ENCODE data around the gene MEI1.
"Not testable (repeated sequence)": the region's sequence is repeated elsewhere in the genome, so short reads cannot be mapped to it uniquely, and the experiment has no call there.

Gene MEI1

GRCh38 chr22:41683616-41684015 lies 15.7 kb upstream of the MEI1 start:
- no peak for DNase-seq

DNA sequence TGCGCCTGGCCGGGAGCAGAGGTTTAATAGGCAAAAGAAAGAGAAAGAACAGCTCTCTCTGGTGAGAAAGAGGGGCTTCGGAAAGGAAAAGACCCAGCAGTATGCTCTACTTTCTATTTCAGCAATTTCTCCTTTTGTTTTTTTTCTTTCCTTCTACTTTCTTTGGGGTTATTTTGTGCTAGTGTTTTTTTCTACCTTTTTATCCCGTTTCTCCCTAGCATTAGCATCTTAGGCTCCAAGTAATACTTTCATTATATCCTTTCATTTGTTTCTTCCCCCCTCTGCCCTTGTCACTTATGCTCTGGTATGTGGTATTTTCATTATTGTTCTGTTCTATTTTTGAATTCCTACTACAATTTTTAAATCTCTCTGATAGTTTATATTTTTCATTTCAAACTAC lies 15.1 kb upstream of the MEI1 start:
- DNase-seq: no peak

DNA sequence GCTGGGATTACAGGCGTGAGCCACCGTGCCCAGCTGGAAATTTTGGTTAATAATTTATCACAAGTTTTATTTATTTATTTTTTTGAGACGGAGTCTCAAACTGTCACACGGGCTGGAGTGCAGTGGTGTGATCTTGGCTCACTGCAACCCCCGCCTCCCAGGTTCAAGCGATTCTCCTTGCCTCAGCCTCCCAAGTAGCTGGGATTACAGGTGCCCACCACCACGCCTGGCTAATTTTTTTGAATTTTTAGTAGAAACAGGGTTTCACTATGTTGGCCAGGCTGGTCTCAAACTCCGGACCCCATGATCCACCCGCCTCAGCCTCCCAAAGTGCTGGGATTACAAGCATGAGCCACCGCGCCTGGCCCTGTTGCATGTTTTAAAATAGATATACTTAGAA lies 12.4 kb upstream of the MEI1 start:
- DNase-seq: not testable (repeated sequence)

- peak; percentile 41 for DNase-seq
Observed at GRCh38 chr22:41687901-41688364, 11.4 kb upstream of the MEI1 start.

- peak; percentile 96 for DNase-seq
Observed at GRCh38 chr22:41688365-41689211, 10.7 kb upstream of the MEI1 start, which contains the start of gene SNU13. Gene SNU13 (minus strand): TSS chr22:41688867. CDS start chr22:41688796, 71 bp downstream.

GRCh38 chr22:41690476-41690875 lies 8.8 kb upstream of the MEI1 start:
- no peak for DNase-seq

DNA sequence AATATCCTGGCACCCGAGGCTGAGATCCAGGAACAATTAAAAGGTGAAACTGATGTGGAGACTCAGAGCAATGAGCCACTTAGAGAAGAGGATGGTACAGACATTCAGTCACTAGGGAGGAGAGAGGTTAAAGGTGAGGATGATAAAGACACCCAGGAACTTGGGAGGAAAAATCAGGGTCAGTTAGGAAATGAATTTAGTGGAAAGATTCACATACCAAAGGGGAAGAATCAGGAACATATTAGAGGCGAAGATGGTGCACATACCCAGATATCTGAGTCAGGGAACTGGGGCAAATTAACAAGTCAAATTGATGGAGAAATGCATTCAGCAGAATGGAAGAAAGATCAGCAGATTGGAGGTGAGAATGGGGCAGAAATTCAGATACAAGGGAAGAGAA lies 4.1 kb upstream of the MEI1 start:
- no peak for DNase-seq

GRCh38 chr22:41696703-41697102 lies 2.6 kb upstream of the MEI1 start:
- DNase-seq: no peak

DNA sequence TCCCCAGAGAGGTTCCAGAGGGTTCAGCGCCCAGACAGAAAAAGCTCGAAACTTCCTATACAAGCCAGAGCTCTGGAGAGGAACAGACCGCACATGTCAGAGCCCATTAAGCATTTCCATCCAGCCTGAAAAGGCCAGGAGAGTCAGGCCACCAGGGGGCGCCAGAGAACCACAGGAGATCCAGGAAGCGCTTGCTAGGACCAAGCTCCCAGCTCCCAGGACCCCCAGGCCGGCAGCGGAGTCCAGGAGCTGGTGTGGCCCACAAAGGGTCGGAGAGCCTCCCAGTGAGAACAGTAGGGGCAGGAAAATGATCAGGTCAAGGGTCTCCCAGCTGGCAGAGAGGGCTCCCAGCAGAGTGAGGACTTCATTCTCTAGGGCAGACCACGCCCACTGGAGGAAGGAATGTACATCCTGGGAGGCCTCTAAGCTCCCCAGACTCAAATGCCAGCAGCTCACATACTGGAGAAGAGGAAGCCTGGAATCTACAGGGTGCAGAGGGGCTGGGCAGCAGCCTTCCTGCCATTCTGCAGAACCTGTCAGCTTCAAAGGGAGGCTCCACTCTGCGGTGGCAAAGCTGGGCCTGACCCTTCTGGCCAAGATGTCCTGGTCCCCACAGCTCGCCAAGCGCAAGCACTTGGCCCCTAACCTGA lies 2.1 kb upstream of the MEI1 start:
- DNase-seq: peak; percentile 96

DNA sequence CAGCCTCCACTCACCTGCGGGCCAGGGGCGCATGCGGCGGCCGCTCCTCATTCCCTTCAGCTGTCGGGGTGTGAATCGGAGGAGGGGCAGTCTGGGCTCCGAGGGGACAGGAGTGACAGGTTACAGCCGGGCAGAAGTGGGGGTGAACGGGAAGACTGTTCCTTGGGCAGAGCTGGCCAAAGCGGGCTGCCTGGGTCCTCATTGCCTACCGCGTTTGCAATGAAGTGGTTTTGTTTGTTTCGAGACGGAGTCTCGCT lies 733 bp downstream of the MEI1 start:
- no peak for DNase-seq

GRCh38 chr22:41702763-41703162 lies 3.5 kb downstream of the MEI1 start:
- no peak for DNase-seq

DNA sequence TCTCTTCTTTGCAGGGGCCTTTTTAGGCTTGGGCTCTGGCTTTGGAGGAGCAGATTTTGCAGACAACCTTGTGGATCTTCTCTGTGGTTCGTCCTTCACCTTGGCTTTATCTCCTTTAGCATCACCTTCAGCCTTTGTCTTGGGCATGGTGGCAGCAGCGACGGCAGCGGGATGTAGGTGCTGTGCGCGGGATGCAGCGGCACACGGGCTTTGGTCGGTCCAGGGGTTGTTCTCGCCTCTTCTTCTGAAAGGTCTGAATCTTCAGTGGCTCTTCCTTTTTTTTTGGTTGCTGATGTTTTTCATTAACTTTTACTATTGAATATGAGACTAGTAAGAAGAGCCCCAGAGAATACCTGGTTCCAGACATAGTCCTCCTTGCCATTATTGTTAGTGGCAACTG lies 10.0 kb downstream of the MEI1 start:
- no peak for DNase-seq

DNA sequence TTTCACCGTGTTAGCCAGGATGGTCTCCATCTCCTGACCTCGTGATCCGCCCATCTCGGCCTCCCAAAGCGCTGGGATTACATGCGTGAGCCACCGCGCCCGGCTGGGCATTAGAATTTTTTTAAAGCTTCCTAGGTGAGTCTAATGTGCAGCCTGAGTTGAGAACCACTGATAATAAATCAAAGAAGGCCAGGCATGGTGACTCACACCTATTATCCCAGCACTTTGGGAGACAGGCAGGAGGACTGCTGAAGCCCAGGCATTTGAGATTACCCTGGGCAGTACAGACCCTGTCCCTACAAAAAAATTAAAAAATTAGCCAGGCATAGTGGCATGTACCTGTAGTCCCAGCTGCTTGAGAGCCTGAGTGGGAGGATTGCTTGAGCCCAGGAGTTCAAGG lies 13.7 kb downstream of the MEI1 start:
- no peak for DNase-seq

DNA sequence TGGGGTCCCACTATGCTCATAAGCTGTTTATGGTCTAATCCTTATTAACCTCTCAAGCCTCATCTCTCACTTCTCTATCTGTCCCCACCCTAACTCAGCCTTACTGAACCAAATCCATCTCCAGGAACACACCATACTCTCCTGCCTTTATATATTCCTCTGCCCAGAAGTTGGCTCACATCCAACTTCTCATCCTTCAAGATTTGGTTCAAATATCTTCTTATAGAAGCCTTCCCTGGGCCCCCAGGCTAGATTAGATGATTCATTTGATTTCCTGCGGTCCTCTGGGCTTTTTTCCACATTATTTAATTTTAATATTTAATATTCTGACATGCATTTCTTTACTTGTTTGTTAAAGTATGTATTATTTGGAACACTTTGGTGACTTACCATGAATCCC lies 23.2 kb downstream of the MEI1 start:
- no peak for DNase-seq

GRCh38 chr22:41725510-41726110 lies 26.3 kb downstream of the MEI1 start:
- no peak for DNase-seq

- no peak for DNase-seq
Observed at GRCh38 chr22:41731609-41732008, 32.3 kb downstream of the MEI1 start.

- no peak for DNase-seq
Observed at GRCh38 chr22:41732096-41732772, 32.9 kb downstream of the MEI1 start.

GRCh38 chr22:41733241-41733640 lies 33.9 kb downstream of the MEI1 start:
- not testable (repeated sequence) for DNase-seq

GRCh38 chr22:41739576-41739975 lies 40.3 kb downstream of the MEI1 start:
- DNase-seq: no peak

DNA sequence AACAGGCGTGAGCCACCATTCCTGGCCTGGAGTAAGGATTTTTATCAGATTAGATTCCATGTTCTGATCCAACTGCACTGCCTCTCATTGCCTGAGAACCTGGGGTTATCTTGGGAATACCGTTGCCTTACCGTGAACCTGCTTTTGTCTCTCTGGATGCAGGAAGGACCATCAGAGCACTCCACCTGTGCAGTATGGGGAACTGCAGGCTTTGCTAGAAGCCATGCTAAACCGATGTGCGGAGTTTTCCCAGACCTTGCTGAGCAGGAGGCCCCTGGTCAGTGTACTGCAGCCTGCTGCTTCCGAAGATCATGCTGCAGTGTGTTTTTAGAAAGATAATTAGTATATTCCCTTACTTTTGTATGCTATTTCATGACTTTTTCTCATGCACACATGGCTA lies 43.6 kb downstream of the MEI1 start:
- no peak for DNase-seq

GRCh38 chr22:41745968-41746367 lies 46.7 kb downstream of the MEI1 start:
- DNase-seq: no peak

DNA sequence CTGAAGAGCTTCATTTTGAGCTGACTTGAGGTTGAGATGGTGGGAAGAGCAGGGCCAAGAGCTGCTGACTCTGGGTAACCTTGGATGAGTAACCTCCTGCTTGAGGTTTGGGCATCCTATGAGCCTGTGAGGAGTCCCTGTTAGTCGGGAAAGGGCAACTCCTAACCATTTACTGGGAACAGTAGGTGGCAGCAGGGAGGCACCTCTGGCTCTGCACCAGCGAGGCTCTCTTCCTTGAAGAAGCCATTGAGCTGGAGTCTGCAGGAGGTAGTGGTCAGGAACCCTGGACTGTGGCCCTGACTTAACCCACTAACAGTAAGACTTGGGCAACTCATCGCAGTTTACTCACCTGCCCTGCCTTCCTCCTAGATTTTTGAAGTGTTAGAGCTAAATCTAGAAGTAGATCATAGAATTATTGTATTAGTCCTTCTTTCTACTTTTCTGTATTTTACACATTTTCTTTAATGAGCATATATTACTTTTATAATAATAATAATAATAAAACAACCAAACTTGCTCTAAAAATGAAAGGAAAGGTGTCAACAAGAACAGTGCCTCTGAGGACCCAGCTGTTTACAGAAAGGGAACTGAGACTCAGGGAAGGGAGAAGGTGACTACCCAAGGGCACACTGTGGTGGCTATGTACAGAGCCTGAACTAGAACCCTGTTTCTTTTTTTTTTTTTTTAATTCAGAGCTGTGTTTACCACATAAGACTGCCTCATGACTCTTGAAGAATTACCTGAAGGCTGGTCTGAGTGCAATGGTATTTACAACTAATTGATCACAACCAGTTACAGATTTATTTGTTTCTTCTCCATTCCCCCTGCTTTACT lies 47.5 kb downstream of the MEI1 start:
- peak; percentile 65 for DNase-seq
